ENCODE measurements around the gene BMF. TPM values are rescaled to one million over a fixed set of nuclear protein-coding genes. Genes with fewer than 3 reads are reported as not detected.
"Not testable (repeated sequence)": the region's sequence is repeated elsewhere in the genome, so short reads cannot be mapped to it uniquely, and the experiment has no call there.

The BMF gene
- total and polyA plus RNA-seq, 7 experiments from 2014 or later, result 1.5 to 31.1 (median 11.4) TPM

- Mint-ChIP-seq H3K4me3 (no peak overlapping the region), H3K36me3 (no peaks in the 10 kb centered on the region), H3K27ac (no peak overlapping the region), H3K4me1 (no peaks in the 10 kb centered on the region), H3K27me3 (no peaks in the 10 kb centered on the region), H3K9me3 (no peaks in the 10 kb centered on the region)
- CTCF ChIA-PET, result no interaction called here
- Histone ChIP-seq H3K9me3 (ENCODE audit: control insufficient read depth in 2 of 3, low read length in 3 of 3) (no peaks in the 10 kb centered on the region), H3K27me3 (ENCODE audit: control insufficient read depth in 2 of 2, insufficient read depth in 2 of 2, low read length in 2 of 2) (no peaks in the 10 kb centered on the region), H3K36me3 (ENCODE audit: control insufficient read depth in 2 of 3, insufficient read depth in 3 of 3, low read length in 3 of 3) (no peaks in the 10 kb centered on the region), H3K27ac (ENCODE audit: low read depth, low read length) (no peak overlapping the region), H3K4me3 (ENCODE audit: low read length) (no peak overlapping the region), H3K4me1 (ENCODE audit: control insufficient read depth in 2 of 2, insufficient read depth in 2 of 2, low read length in 2 of 2) (no peaks in the 10 kb centered on the region)
- DNase-seq (no peak), ATAC-seq (no peak)
- POLR2A ChIA-PET, result no interaction called here
- intact Hi-C loops (cut with micrococcal nuclease), result no loop called here
Observed at GRCh38 chr15:40136470-40137302, 28.0 kb upstream of the BMF start.

GRCh38 chr15:40135846-40136450, 27.3 kb upstream of the BMF start:
- H3K27ac Mint-ChIP-seq; H3K36me3 Mint-ChIP-seq; H3K4me1 ChIP-seq (ENCODE audit: control insufficient read depth in 2 of 2, insufficient read depth in 2 of 2, low read length in 2 of 2); H3K36me3 ChIP-seq (ENCODE audit: control insufficient read depth in 2 of 3, insufficient read depth in 3 of 3, low read length in 3 of 3); H3K9me3 Mint-ChIP-seq; intact Hi-C loops (cut with micrococcal nuclease); H3K27me3 Mint-ChIP-seq; H3K27me3 ChIP-seq (ENCODE audit: control insufficient read depth in 2 of 2, insufficient read depth in 2 of 2, low read length in 2 of 2); CTCF ChIA-PET; H3K4me3 Mint-ChIP-seq; H3K4me3 ChIP-seq (ENCODE audit: low read length); H3K27ac ChIP-seq (ENCODE audit: low read depth, low read length); H3K4me1 Mint-ChIP-seq; DNase-seq; POLR2A ChIA-PET; H3K9me3 ChIP-seq (ENCODE audit: control insufficient read depth in 2 of 3, low read length in 3 of 3); ATAC-seq: not testable (repeated sequence)

- no peak for DNase-seq
- POLR2A ChIA-PET, result no interaction called here
- Histone ChIP-seq H3K27ac (ENCODE audit: low read depth, low read length) (no peak overlapping the region), H3K9me3 (ENCODE audit: control insufficient read depth in 2 of 3, low read length in 3 of 3) (no peaks in the 10 kb centered on the region), H3K4me3 (ENCODE audit: low read length) (no peak overlapping the region), H3K4me1 (ENCODE audit: control insufficient read depth in 2 of 2, insufficient read depth in 2 of 2, low read length in 2 of 2) (no peaks in the 10 kb centered on the region), H3K36me3 (ENCODE audit: control insufficient read depth in 2 of 3, insufficient read depth in 3 of 3, low read length in 3 of 3) (no peaks in the 10 kb centered on the region), H3K27me3 (ENCODE audit: control insufficient read depth in 2 of 2, insufficient read depth in 2 of 2, low read length in 2 of 2) (no peaks in the 10 kb centered on the region)
- CTCF ChIA-PET, result no interaction called here
- Mint-ChIP-seq H3K4me3 (no peak overlapping the region), H3K27me3 (peaks cover 0 to 4% (median 0%) of the 10 kb centered on the region in 5 donors), H3K36me3 (no peaks in the 10 kb centered on the region), H3K4me1 (no peaks in the 10 kb centered on the region), H3K27ac (no peak overlapping the region), H3K9me3 (peaks cover 0 to 4% (median 0%) of the 10 kb centered on the region in 11 donors)
- intact Hi-C loops (cut with micrococcal nuclease), result no loop called here
- ATAC-seq, result no peak
Observed at GRCh38 chr15:40134885-40135284, 26.2 kb upstream of the BMF start.

- Mint-ChIP-seq H3K4me1 (no peaks in the 10 kb centered on the region), H3K27me3 (peaks cover 0 to 10% (median 0%) of the 10 kb centered on the region in 5 donors), H3K27ac (no peak overlapping the region), H3K4me3 (no peak overlapping the region), H3K9me3 (peaks cover 0 to 4% (median 0%) of the 10 kb centered on the region in 11 donors), H3K36me3 (no peaks in the 10 kb centered on the region)
- H3K36me3 ChIP-seq (ENCODE audit: control insufficient read depth in 2 of 3, insufficient read depth in 3 of 3, low read length in 3 of 3), result no peaks in the 10 kb centered on the region
- H3K4me3 ChIP-seq (ENCODE audit: low read length), result no peak overlapping the region
- no peak overlapping the region for H3K27ac ChIP-seq (ENCODE audit: low read depth, low read length)
- intact Hi-C loops (cut with micrococcal nuclease), result no loop called here
- ATAC-seq, result no peak
- no peaks in the 10 kb centered on the region for H3K27me3 ChIP-seq (ENCODE audit: control insufficient read depth in 2 of 2, insufficient read depth in 2 of 2, low read length in 2 of 2)
- peak in 1 of 9 donors; percentile 18 for DNase-seq
- no peaks in the 10 kb centered on the region for H3K4me1 ChIP-seq (ENCODE audit: control insufficient read depth in 2 of 2, insufficient read depth in 2 of 2, low read length in 2 of 2)
- ChIA-PET CTCF (no interaction called here), POLR2A (no interaction called here)
- no peaks in the 10 kb centered on the region for H3K9me3 ChIP-seq (ENCODE audit: control insufficient read depth in 2 of 3, low read length in 3 of 3)
Observed at GRCh38 chr15:40133544-40133943, 24.9 kb upstream of the BMF start.

- ATAC-seq (no peak), DNase-seq (peak in 1 of 9 donors; percentile 40)
- no peak overlapping the region for H3K27ac ChIP-seq (ENCODE audit: low read depth, low read length)
- Mint-ChIP-seq H3K9me3 (peaks cover 0 to 10% (median 0%) of the 10 kb centered on the region in 11 donors), H3K36me3 (no peaks in the 10 kb centered on the region), H3K4me1 (no peaks in the 10 kb centered on the region), H3K4me3 (peak overlapping the region in 3 of 10 donors; percentile 4 to 53 (median 23)), H3K27me3 (peaks cover 0 to 10% (median 5%) of the 10 kb centered on the region in 5 donors), H3K27ac (peak overlapping the region in 8 of 9 donors; percentile 38 to 94 (median 74))
- POLR2A ChIA-PET, result no interaction called here
- intact Hi-C loops (cut with micrococcal nuclease), result no loop called here
- no peaks in the 10 kb centered on the region for H3K4me1 ChIP-seq (ENCODE audit: control insufficient read depth in 2 of 2, insufficient read depth in 2 of 2, low read length in 2 of 2)
- CTCF ChIA-PET, result no interaction called here
- H3K36me3 ChIP-seq (ENCODE audit: control insufficient read depth in 2 of 3, insufficient read depth in 3 of 3, low read length in 3 of 3), result no peaks in the 10 kb centered on the region
- no peaks in the 10 kb centered on the region for H3K9me3 ChIP-seq (ENCODE audit: control insufficient read depth in 2 of 3, low read length in 3 of 3)
- no peaks in the 10 kb centered on the region for H3K27me3 ChIP-seq (ENCODE audit: control insufficient read depth in 2 of 2, insufficient read depth in 2 of 2, low read length in 2 of 2)
- no peak overlapping the region for H3K4me3 ChIP-seq (ENCODE audit: low read length)
Observed at GRCh38 chr15:40130799-40131502, 22.3 kb upstream of the BMF start.

GRCh38 chr15:40130118-40130517, 21.4 kb upstream of the BMF start:
- Mint-ChIP-seq H3K36me3 (no peaks in the 10 kb centered on the region), H3K27ac (peak overlapping the region in 3 of 9 donors; percentile 67 to 81 (median 72)), H3K9me3 (peaks cover 0 to 12% (median 0%) of the 10 kb centered on the region in 11 donors), H3K4me3 (no peak overlapping the region), H3K27me3 (peaks cover 0 to 10% (median 5%) of the 10 kb centered on the region in 5 donors), H3K4me1 (no peaks in the 10 kb centered on the region)
- POLR2A ChIA-PET, result no interaction called here
- Histone ChIP-seq H3K36me3 (ENCODE audit: control insufficient read depth in 2 of 3, insufficient read depth in 3 of 3, low read length in 3 of 3) (no peaks in the 10 kb centered on the region), H3K4me3 (ENCODE audit: low read length) (no peak overlapping the region), H3K4me1 (ENCODE audit: control insufficient read depth in 2 of 2, insufficient read depth in 2 of 2, low read length in 2 of 2) (no peaks in the 10 kb centered on the region), H3K9me3 (ENCODE audit: control insufficient read depth in 2 of 3, low read length in 3 of 3) (no peaks in the 10 kb centered on the region), H3K27me3 (ENCODE audit: control insufficient read depth in 2 of 2, insufficient read depth in 2 of 2, low read length in 2 of 2) (no peaks in the 10 kb centered on the region), H3K27ac (ENCODE audit: low read depth, low read length) (no peak overlapping the region)
- intact Hi-C loops (cut with micrococcal nuclease), result no loop called here
- CTCF ChIA-PET, result no interaction called here
- no peak for DNase-seq
- ATAC-seq, result no peak

All from naive thymus-derived CD4-positive, alpha-beta T cell (primary cell).